H1 (cell line): ENCODE measurements around the gene KCNH4. TPM values are rescaled to one million over a fixed set of nuclear protein-coding genes. Genes with fewer than 3 reads are reported as not detected.

Experiments
- CTCF ChIA-PET: fragments of 300-600 bp; sonication (Branson Sonifier 250); formaldehyde crosslinking; loops from one replicate; lab custom pipeline; 2021; ENCODE audit not compliant: partially characterized antibody; lab: Charles Lee
- POLR2A ChIA-PET: fragments of 300-600 bp; sonication (Branson Sonifier 250); formaldehyde crosslinking; loops from one replicate; lab custom pipeline; 2021; ENCODE audit warnings: inconsistent platforms; ENCODE audit not compliant: partially characterized antibody; lab: Charles Lee
- DNase-seq, 2 experiments: peaks; one replicate each; pipeline versions ENCODE4 v3.0.0 to v3.0.0-alpha.2; 2010 to 2022; ENCODE audit warnings: low spot score in 2 of 2, low read depth in 1 of 2, mixed read lengths in 1 of 2
- FAIRE-seq: peaks from 2 replicates; lab custom pipeline; 2011; peaks lifted over from hg19 to GRCh38; lab: Jason Lieb, UNC
- H2AFZ ChIP-seq: 2 replicates; pipeline ENCODE4 v1.8.1; 2012; ENCODE audit warnings: low read length, inconsistent platforms
- H2AK5ac ChIP-seq: 2 replicates; pipeline ENCODE4 v1.6.1; 2013; ENCODE audit warnings: low read depth, low read length
- H2BK120ac ChIP-seq: replicated peaks from 2 replicates; pipeline ENCODE3; 2013; ENCODE audit warnings: low read depth, low read length, inconsistent platforms
- H2BK12ac ChIP-seq: 2 replicates; pipeline ENCODE4 v1.6.1; 2013; ENCODE audit warnings: low read depth, low read length
- H2BK15ac ChIP-seq: 2 replicates; pipeline ENCODE4 v1.6.1; 2013; ENCODE audit warnings: low read length
- H2BK20ac ChIP-seq: 2 replicates; pipeline ENCODE4 v1.6.1; 2013; ENCODE audit warnings: low read length
- H2BK5ac ChIP-seq: 2 replicates; pipeline ENCODE4 v1.6.1; 2013; ENCODE audit warnings: low read depth, low read length
- H3K14ac ChIP-seq: 2 replicates; pipeline ENCODE4 v1.6.1; 2013; ENCODE audit warnings: inconsistent platforms; ENCODE audit not compliant: insufficient read length
- H3K18ac ChIP-seq: 2 replicates; pipeline ENCODE4 v1.6.1; 2013; ENCODE audit warnings: low read length; ENCODE audit errors: extremely low read depth
- H3K23ac ChIP-seq: 2 replicates; pipeline ENCODE4 v1.6.1; 2013; ENCODE audit warnings: inconsistent platforms; ENCODE audit not compliant: insufficient read length
- H3K23me2 ChIP-seq: 2 replicates; pipeline ENCODE4 v1.6.1; 2013; ENCODE audit warnings: low read depth, low read length
- H3K27ac ChIP-seq: 2 replicates; pipeline ENCODE4 v1.6.1; 2011; ENCODE audit warnings: low read depth, low read length, inconsistent platforms
- H3K27me3 ChIP-seq, 4 experiments: replicated peaks in 1 of 4; 1 replicate in 1 of 4; 2 replicates in 3 of 4; pipeline versions ENCODE4 v1.6.1 to v1.8.1; 2011 to 2013; ENCODE audit warnings: low read length in 3 of 4, mild to moderate bottlenecking in 3 of 4, inconsistent platforms in 2 of 4, mixed read lengths in 2 of 4, moderate library complexity in 1 of 4; ENCODE audit not compliant: control insufficient read depth in 3 of 4, insufficient read depth in 3 of 4; ENCODE audit errors: extremely low read depth in 1 of 4
- H3K36me3 ChIP-seq, 4 experiments: 2 replicates each; pipeline versions ENCODE4 v1.6.1 to v1.8.1; 2011 to 2013; ENCODE audit warnings: mild to moderate bottlenecking in 4 of 4, low read length in 3 of 4, moderate library complexity in 2 of 4, control low read depth in 1 of 4, inconsistent platforms in 1 of 4; ENCODE audit not compliant: insufficient read depth in 4 of 4, control insufficient read depth in 2 of 4
- H3K4ac ChIP-seq: replicated peaks from 2 replicates; pipeline ENCODE3; 2013; ENCODE audit warnings: low read length, low read depth, mixed read lengths, inconsistent platforms; ENCODE audit not compliant: insufficient read length
- H3K4me1 ChIP-seq, 4 experiments: replicated peaks in 1 of 4; 1 replicate in 1 of 4; 2 replicates in 3 of 4; pipeline versions ENCODE4 v1.6.1 to v1.8.1; 2011 to 2013; ENCODE audit warnings: low read length in 3 of 4, inconsistent platforms in 2 of 4, mixed read lengths in 1 of 4; ENCODE audit not compliant: insufficient read depth in 4 of 4, control insufficient read depth in 3 of 4
- H3K4me2 ChIP-seq, 2 experiments: 2 replicates each; pipeline versions ENCODE4 v1.6.1 to v1.8.1; 2011 to 2013; ENCODE audit warnings: low read depth in 2 of 2, low read length in 2 of 2, control low read depth in 1 of 2, inconsistent platforms in 1 of 2, mild to moderate bottlenecking in 1 of 2; ENCODE audit not compliant: insufficient read depth in 1 of 2
- H3K4me3 ChIP-seq, 4 experiments: fragments of 200-600, 300-600 bp in 1 of 4; sonication (generic), shearing (Covaris generic), sonication (Bioruptor Twin) in 1 of 4; 2 replicates each; pipeline versions ENCODE4 v1.5.1 to v1.8.1; 2011 to 2016; ENCODE audit warnings: low read length in 4 of 4, low read depth in 3 of 4, control low read depth in 2 of 4, inconsistent platforms in 2 of 4, mild to moderate bottlenecking in 2 of 4, mixed read lengths in 1 of 4, moderate library complexity in 1 of 4; ENCODE audit not compliant: insufficient read depth in 2 of 4; ENCODE audit errors: extremely low read depth in 1 of 4
- H3K56ac ChIP-seq: replicated peaks from 2 replicates; pipeline ENCODE3; 2013; ENCODE audit warnings: low read depth, mild to moderate bottlenecking, mixed read lengths, low read length, inconsistent platforms; ENCODE audit not compliant: insufficient read length
- H3K79me1 ChIP-seq: 2 replicates; pipeline ENCODE4 v1.6.1; 2013; ENCODE audit warnings: low read depth, low read length, control low read depth
- H3K79me2 ChIP-seq, 2 experiments: 2 replicates each; pipeline versions ENCODE4 v1.6.1 to v1.8.1; 2012 to 2013; ENCODE audit warnings: low read length in 2 of 2, mild to moderate bottlenecking in 2 of 2, inconsistent platforms in 1 of 2; ENCODE audit not compliant: insufficient read depth in 2 of 2, control insufficient read depth in 1 of 2
- H3K9ac ChIP-seq, 4 experiments: replicated peaks in 1 of 4; 1 replicate in 1 of 4; 2 replicates in 3 of 4; pipeline versions ENCODE4 v1.6.1 to v1.8.1; 2011 to 2013; ENCODE audit warnings: low read depth in 3 of 4, low read length in 3 of 4, control low read depth in 2 of 4, mild to moderate bottlenecking in 2 of 4, moderate library complexity in 2 of 4, inconsistent platforms in 1 of 4; ENCODE audit errors: extremely low read depth in 1 of 4
- H3K9me3 ChIP-seq, 2 experiments: 2 replicates each; pipeline versions ENCODE4 v1.6.1 to v1.8.1; 2012 to 2013; ENCODE audit warnings: mild to moderate bottlenecking in 2 of 2, moderate library complexity in 2 of 2, control low read depth in 1 of 2, inconsistent platforms in 1 of 2, low read depth in 1 of 2, low read length in 1 of 2, mixed read lengths in 1 of 2; ENCODE audit not compliant: insufficient read depth in 2 of 2
- H4K20me1 ChIP-seq, 2 experiments: replicated peaks in 1 of 2; 2 replicates each; pipeline versions ENCODE3 to v1.8.1; 2011 to 2013; ENCODE audit warnings: inconsistent platforms in 2 of 2, low read length in 2 of 2, mild to moderate bottlenecking in 1 of 2; ENCODE audit not compliant: insufficient read depth in 2 of 2, control insufficient read depth in 1 of 2
- H4K5ac ChIP-seq: 2 replicates; pipeline ENCODE4 v1.6.1; 2013; ENCODE audit warnings: low read length, low read depth, mixed read lengths, inconsistent platforms; ENCODE audit not compliant: insufficient read length
- H4K8ac ChIP-seq: 2 replicates; pipeline ENCODE4 v1.8.0; 2013; ENCODE audit warnings: mild to moderate bottlenecking, moderate library complexity, low read length, inconsistent platforms; ENCODE audit not compliant: insufficient read depth; ENCODE audit errors: extremely low read depth
- H4K91ac ChIP-seq: replicated peaks from 2 replicates; pipeline ENCODE3; 2013; ENCODE audit warnings: low read length, mixed read lengths, inconsistent platforms; ENCODE audit not compliant: insufficient read length
- EGR1 ChIP-seq: IDR thresholded peaks from 2 replicates; pipeline ENCODE4 v1.6.1; 2011; ENCODE audit warnings: low read depth, low read length, borderline replicate concordance
- EP300 ChIP-seq, 2 experiments: IDR thresholded peaks; 1 replicate in 1 of 2; 2 replicates in 1 of 2; pipeline ENCODE4 v1.6.1; 2011 to 2012; ENCODE audit warnings: low read depth in 2 of 2, low read length in 2 of 2, mild to moderate bottlenecking in 2 of 2, borderline replicate concordance in 1 of 2, inconsistent platforms in 1 of 2, moderate library complexity in 1 of 2
- JUND ChIP-seq: IDR thresholded peaks from 2 replicates; pipeline ENCODE4 v1.6.1; 2011; ENCODE audit warnings: mild to moderate bottlenecking, improper control_type of control experiment, low read length
- KDM4A ChIP-seq: IDR thresholded peaks from one replicate; pipeline ENCODE4 v1.7.1; 2012; ENCODE audit warnings: low read depth, mild to moderate bottlenecking, moderate library complexity, low read length, inconsistent platforms; ENCODE audit not compliant: severe bottlenecking
- NANOG ChIP-seq: IDR thresholded peaks from 2 replicates; pipeline ENCODE4 v1.6.1; 2011; ENCODE audit warnings: low read length, low read depth, mild to moderate bottlenecking, inconsistent platforms; ENCODE audit not compliant: insufficient read depth, poor library complexity, severe bottlenecking
- RNF2 ChIP-seq: fragments of 200-900, 300-1000 bp; sonication (generic); IDR thresholded peaks from 2 replicates; pipeline ENCODE4 v1.7.1; 2016; ENCODE audit warnings: borderline replicate concordance, low read depth, mild to moderate bottlenecking, antibody characterized with exemption, low read length; ENCODE audit not compliant: poor library complexity, severe bottlenecking; ENCODE audit errors: missing control alignments
- TBP ChIP-seq: IDR thresholded peaks from 2 replicates; pipeline ENCODE4 v1.6.1; 2011; ENCODE audit warnings: low read depth, low read length, improper control_type of control experiment
- whole genome bisulfite sequencing, 2 experiments: shearing (Covaris generic) in 1 of 2; methylation state at CpG; one replicate each; pipeline versions ENCODE4 v1.1.6 to v1.1.7; 2013 to 2015; ENCODE audit warnings: low lambda C conversion rate in 2 of 2, mixed read lengths in 2 of 2, inconsistent platforms in 1 of 2, low coverage in 1 of 2, missing lambda C conversion rate in 1 of 2; ENCODE audit not compliant: insufficient replicate concordance in 2 of 2, insufficient coverage in 1 of 2, insufficient read length in 1 of 2; ENCODE audit errors: extremely low coverage in 1 of 2, missing lambda C conversion rate in 1 of 2; 5-methylcytosine and 5-hydroxymethylcytosine counted together
- polyA plus RNA-seq, 7 experiments: library from polyadenylated mRNA; depleted of rRNA in 3 of 7; stranded (reverse) in 5 of 7; unstranded in 2 of 7; fragments of >200 nt in 5 of 7; fragments of 200-250 nt in 2 of 7; gene quantifications; 1 replicate in 5 of 7; 2 replicates in 1 of 7; 4 replicates in 1 of 7; pipeline versions ENCODE4 v1.2.1 to v1.2.3, GENCODE V29; 2011 to 2013; ENCODE audit warnings: missing spikeins in 2 of 7, mixed read lengths in 2 of 7
- total RNA-seq: library from RNA; stranded (reverse); fragmentation: NEBNext Ultra II Directional; extraction: Animal tissue kit (Norgen Biotek cat#: 25700); gene quantifications from 2 replicates; pipeline ENCODE4 v1.2.1, GENCODE V29; 2021
- TF ChIP-seq, protein P1 (sequence below): IDR thresholded peaks from 2 replicates; pipeline ENCODE4 v1.6.1; 2012; ENCODE audit warnings: inconsistent platforms

The KCNH4 gene
- total and polyA plus RNA-seq, 2 of the 8 experiments (the other 6 are each of a cell fraction or from before 2014, with no cell fraction given), result 0.44 to 0.47 TPM

DNA sequence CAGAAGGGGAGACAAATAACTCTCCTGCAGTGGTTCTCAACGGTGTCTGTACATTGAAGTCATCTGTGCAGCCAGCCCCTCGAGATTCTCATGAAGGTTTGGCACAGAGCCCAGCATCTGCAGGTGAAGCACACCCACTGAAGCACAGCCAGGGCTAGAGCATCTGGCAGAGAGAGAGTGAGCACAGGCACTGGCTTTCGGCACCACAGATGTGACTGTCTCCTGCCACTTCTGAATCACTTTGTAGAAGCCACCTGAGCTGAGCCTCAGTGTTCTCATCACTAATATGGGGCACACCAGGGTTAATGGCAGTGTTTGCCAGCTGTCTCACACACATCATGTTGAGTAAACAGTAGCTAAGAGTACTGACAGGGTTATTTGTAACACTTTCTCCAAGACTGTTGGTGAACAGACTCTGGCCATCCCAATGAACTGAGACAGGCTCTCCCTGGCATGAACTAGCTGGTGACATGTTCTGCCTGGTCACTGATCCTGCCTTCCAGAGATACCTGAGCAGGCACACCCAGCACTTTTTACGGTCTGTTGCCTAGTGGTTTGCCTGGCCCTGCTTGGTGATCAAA lies 47.4 kb downstream of the KCNH4 start:
- Histone ChIP-seq H2BK15ac (no peak overlapping the region), H3K4me1 (peaks cover 0 to 6% (median 1%) of the 10 kb centered on the region in 4 experiments; a peak in 3 of 7 replicates), H2BK20ac (no peak overlapping the region), H3K23me2 (peaks cover 3% of the 10 kb centered on the region; the same call in 1 of the 2 replicates), H3K4me3 (no peak overlapping the region), H3K79me2 (peaks cover 0 to 41% of the 10 kb centered on the region in 2 experiments; a peak in 2 of 4 replicates), H3K9me3 (no peaks in the 10 kb centered on the region), H2AFZ (no peak overlapping the region), H3K23ac (no peak overlapping the region), H2BK12ac (no peak overlapping the region), H3K4ac (no peak overlapping the region), H4K5ac (no peak overlapping the region), H3K4me2 (no peak overlapping the region), H4K91ac (no peak overlapping the region), H4K20me1 (peaks cover 5 to 20% of the 10 kb centered on the region in 2 experiments), H3K79me1 (peaks cover 14% of the 10 kb centered on the region), H2BK120ac (no peak overlapping the region), H3K14ac (no peak overlapping the region), H3K9ac (no peak overlapping the region), H3K18ac (no peak overlapping the region), H3K27me3 (no peaks in the 10 kb centered on the region), H2BK5ac (no peak overlapping the region), H3K56ac (no peak overlapping the region), H2AK5ac (no peak overlapping the region), H4K8ac (no peak overlapping the region), H3K36me3 (peaks cover 2 to 18% (median 10%) of the 10 kb centered on the region in 4 experiments; a peak in 5 of 8 replicates), H3K27ac (no peak overlapping the region)
- 83% methylated on average over 4 of the region's 4 CpGs; no CpG with 5 or more reads in 1 of the 2 experiments for WGBS, 2 experiments
- TF ChIP-seq NANOG (no peak), EP300 (IDR thresholded peaks at IDR 0.05; ENCODE audit: borderline replicate concordance in 1 of 2, low read depth in 2 of 2, low read length in 2 of 2) (no peak), RNF2 (no peak), TBP (no peak), EGR1 (no peak), KDM4A (no peak), JUND (no peak)
- TF ChIP-seq, protein P1, sequence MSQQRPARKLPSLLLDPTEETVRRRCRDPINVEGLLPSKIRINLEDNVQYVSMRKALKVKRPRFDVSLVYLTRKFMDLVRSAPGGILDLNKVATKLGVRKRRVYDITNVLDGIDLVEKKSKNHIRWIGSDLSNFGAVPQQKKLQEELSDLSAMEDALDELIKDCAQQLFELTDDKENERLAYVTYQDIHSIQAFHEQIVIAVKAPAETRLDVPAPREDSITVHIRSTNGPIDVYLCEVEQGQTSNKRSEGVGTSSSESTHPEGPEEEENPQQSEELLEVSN, result no peak
- CTCF ChIA-PET, result interaction anchor here (0.6 to 11.7 kb wide), 8 partner anchors 13 to 348 kb away, joined by 3 to 97 read pairs (median 3); partner anchors contain the start of genes HSPB9 and KAT2A
- DNase-seq (no peak), FAIRE-seq (no peak)
- POLR2A ChIA-PET, result interaction anchor here (1.0 to 1.8 kb wide), 2 partner anchors 11 to 13 kb away, joined by 4 to 6 read pairs; partner anchors contain the start of gene KAT2A
